Measurements from ENCODE around the gene LMAN2.

LMAN2 gene

DNA sequence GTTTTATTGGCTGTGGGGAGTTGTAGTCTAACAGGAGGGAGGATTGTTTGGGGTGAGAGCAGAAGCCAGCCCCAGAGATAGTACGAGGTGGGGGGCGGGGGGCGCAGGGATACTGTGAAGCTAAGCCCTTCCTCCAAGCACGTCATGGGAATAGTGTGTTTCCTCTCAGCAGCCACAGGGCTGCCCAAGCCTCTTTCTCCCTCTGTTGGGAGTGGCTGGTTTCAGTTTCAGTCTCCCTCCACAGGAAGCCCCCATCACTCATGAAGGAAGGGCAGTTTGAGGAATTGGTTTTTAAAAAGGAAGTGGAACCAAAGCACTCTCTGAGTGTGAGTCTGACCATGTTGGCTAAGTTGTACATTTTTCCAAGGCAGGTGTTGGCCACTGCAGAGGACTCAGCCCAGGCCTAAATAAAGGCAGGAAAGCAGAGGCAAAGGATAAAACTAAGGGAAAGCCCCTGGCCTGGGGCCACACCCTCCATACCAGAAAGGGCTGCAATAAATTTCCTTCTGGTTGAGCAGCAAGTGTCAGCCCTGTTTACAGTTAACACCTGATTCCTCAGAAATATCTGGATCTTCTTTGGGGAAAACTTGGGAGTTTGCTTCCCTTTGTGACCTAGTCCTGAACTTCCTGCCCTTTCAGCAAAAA lies 51.1 kb downstream of the LMAN2 start:
- Histone ChIP-seq H3K27me3 (replicated peaks; ENCODE audit: control insufficient read depth, insufficient read depth, low read length) (no peaks in the 10 kb centered on the region), H3K9me3 (ENCODE audit: control insufficient read depth, low read length) (no peaks in the 10 kb centered on the region), H3K4me1 (ENCODE audit: control insufficient read depth, insufficient read depth, low read length) (peaks cover 34% of the 10 kb centered on the region), H3K4me3 (ENCODE audit: low read length) (no peak overlapping the region), H3K36me3 (ENCODE audit: control insufficient read depth, insufficient read depth, low read length, severe bottlenecking) (peaks cover 16% of the 10 kb centered on the region), H3K9ac (ENCODE audit: low read length) (peak overlapping the region; percentile 1)
- DNase-seq (ENCODE audit: low read depth): peak; percentile 77

DNA sequence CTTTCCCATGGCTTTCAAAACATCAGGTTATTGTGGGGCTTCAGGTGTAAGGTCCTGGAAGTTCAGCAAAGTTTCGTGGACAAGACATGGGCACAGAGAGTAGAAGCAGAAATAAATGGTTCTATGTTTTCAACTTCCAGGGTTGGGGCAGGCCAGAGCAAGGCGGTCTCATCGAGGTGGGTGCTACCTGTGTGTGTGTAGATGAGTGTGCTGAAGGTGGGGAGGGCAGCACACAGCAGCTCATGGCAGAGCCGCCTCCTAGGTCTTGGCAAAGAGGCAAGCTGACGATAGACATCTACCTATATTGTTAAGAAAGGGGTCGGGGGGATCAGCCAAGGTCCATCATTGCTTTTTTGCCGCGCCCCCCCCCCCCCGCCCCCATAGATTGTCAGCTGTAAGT lies 51.8 kb downstream of the LMAN2 start:
- peaks cover 23% of the 10 kb centered on the region for H3K36me3 ChIP-seq (ENCODE audit: control insufficient read depth, insufficient read depth, low read length, severe bottlenecking)
- no peak for DNase-seq (ENCODE audit: low read depth)
- H3K27me3 ChIP-seq (replicated peaks; ENCODE audit: control insufficient read depth, insufficient read depth, low read length): no peaks in the 10 kb centered on the region

DNA sequence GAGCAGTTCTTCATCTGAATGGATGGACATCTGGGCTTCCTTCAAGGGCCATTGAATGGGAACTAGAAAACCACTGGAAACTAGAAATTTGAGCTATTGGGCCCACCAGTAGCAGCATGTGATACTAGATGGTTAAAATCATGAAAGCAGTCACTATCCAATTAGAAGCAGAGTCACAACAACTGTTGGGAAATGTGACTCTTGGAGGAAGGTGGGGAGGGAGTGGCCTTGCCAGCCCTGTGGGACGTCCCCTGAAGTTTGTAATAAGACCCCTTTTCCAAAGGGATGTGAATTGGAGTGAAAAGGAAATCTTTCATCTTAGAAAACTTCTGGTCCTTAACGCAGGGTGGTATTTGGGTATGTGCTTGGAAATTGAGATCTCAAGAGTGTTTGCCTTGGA lies 53.5 kb downstream of the LMAN2 start:
- no peaks in the 10 kb centered on the region for H3K27me3 ChIP-seq (replicated peaks; ENCODE audit: control insufficient read depth, insufficient read depth, low read length)
- DNase-seq (ENCODE audit: low read depth): no peak

More for the DNA sequence above, 51.8 kb downstream of the LMAN2 start:
- peaks cover 28% of the 10 kb centered on the region for H3K4me1 ChIP-seq (ENCODE audit: control insufficient read depth, insufficient read depth, low read length)
- H3K9me3 ChIP-seq (ENCODE audit: control insufficient read depth, low read length): no peaks in the 10 kb centered on the region
- no peak overlapping the region for H3K9ac ChIP-seq (ENCODE audit: low read length)
- no peak overlapping the region for H3K4me3 ChIP-seq (ENCODE audit: low read length)

DNA sequence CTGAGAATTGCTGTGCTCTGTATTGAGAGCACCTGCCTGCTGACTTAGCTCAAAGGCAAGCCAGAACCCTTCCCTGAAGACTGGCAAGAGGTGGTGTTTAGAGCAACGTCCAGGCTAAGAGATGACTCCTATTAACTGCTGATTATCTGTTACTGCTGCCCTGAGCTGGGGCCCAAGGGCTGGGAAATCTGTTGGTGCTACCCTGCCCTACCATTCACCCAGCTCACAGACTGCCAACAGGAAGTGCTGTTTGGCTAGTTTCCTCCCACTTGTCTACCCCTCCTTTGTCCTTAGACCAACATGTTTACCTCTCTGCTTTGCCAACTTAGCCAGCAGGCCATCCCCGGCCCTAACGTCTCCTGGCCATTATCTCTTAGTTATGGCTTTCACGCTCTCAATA lies 54.9 kb downstream of the LMAN2 start:
- no peak overlapping the region for H3K9ac ChIP-seq (ENCODE audit: low read length)
- peaks cover 11% of the 10 kb centered on the region for H3K4me1 ChIP-seq (ENCODE audit: control insufficient read depth, insufficient read depth, low read length)
- H3K4me3 ChIP-seq (ENCODE audit: low read length): no peak overlapping the region
- no peaks in the 10 kb centered on the region for H3K9me3 ChIP-seq (ENCODE audit: control insufficient read depth, low read length)
- H3K36me3 ChIP-seq (ENCODE audit: control insufficient read depth, insufficient read depth, low read length, severe bottlenecking): peaks cover 52% of the 10 kb centered on the region
- H3K27me3 ChIP-seq (replicated peaks; ENCODE audit: control insufficient read depth, insufficient read depth, low read length): no peaks in the 10 kb centered on the region
- no peak for DNase-seq (ENCODE audit: low read depth)

More for the DNA sequence above, 53.5 kb downstream of the LMAN2 start:
- Histone ChIP-seq H3K4me3 (ENCODE audit: low read length) (no peak overlapping the region), H3K4me1 (ENCODE audit: control insufficient read depth, insufficient read depth, low read length) (peaks cover 22% of the 10 kb centered on the region), H3K9me3 (ENCODE audit: control insufficient read depth, low read length) (no peaks in the 10 kb centered on the region), H3K36me3 (ENCODE audit: control insufficient read depth, insufficient read depth, low read length, severe bottlenecking) (peaks cover 39% of the 10 kb centered on the region), H3K9ac (ENCODE audit: low read length) (no peak overlapping the region)

DNA sequence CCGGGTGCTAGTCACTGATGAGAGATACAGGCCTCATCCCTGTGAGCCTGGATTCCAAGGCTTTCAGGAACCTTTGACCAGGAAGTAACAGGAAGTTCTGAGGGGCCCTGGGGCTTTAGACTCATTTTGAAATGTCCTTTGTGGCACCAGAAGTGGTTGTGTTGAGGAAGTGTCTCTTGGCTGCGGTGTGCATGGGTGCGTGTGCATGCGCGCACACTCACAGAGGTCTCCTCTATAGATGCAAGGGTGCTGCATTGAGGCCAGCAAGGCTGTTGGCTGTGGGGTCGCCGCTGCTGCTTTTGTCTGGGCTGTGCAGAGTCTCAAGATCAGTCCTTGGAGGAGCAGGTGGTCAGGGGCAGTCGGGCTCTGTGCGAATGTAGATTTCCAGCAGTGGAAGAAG lies 55.5 kb downstream of the LMAN2 start:
- no peak overlapping the region for H3K4me3 ChIP-seq (ENCODE audit: low read length)
- H3K9ac ChIP-seq (ENCODE audit: low read length): no peak overlapping the region
- peaks cover 11% of the 10 kb centered on the region for H3K4me1 ChIP-seq (ENCODE audit: control insufficient read depth, insufficient read depth, low read length)
- no peak for DNase-seq (ENCODE audit: low read depth)
- H3K27me3 ChIP-seq (replicated peaks; ENCODE audit: control insufficient read depth, insufficient read depth, low read length): no peaks in the 10 kb centered on the region
- no peaks in the 10 kb centered on the region for H3K9me3 ChIP-seq (ENCODE audit: control insufficient read depth, low read length)
- H3K36me3 ChIP-seq (ENCODE audit: control insufficient read depth, insufficient read depth, low read length, severe bottlenecking): peaks cover 47% of the 10 kb centered on the region

DNA sequence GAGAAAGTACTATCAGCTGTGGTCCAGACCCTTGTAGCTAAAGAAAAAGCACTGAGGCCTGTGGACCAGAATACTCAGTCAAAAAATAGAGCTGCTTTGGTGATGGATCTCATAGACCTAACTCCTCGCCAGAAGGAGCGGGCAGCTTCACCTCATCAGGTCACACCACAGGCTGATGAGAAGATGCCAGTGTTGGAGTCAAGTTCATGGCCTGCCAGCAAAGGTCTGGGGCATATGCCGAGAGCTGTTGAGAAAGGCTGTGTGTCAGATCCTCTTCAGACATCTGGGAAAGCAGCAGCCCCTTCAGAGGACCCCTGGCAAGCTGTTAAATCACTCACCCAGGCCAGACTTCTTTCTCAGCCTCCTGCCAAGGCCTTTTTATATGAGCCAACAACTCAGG lies 56.8 kb downstream of the LMAN2 start:
- Histone ChIP-seq H3K9me3 (ENCODE audit: control insufficient read depth, low read length) (no peaks in the 10 kb centered on the region), H3K9ac (ENCODE audit: low read length) (no peak overlapping the region), H3K27me3 (replicated peaks; ENCODE audit: control insufficient read depth, insufficient read depth, low read length) (no peaks in the 10 kb centered on the region), H3K4me1 (ENCODE audit: control insufficient read depth, insufficient read depth, low read length) (peaks cover 6% of the 10 kb centered on the region), H3K4me3 (ENCODE audit: low read length) (no peak overlapping the region), H3K36me3 (ENCODE audit: control insufficient read depth, insufficient read depth, low read length, severe bottlenecking) (peaks cover 46% of the 10 kb centered on the region)
- no peak for DNase-seq (ENCODE audit: low read depth)

DNA sequence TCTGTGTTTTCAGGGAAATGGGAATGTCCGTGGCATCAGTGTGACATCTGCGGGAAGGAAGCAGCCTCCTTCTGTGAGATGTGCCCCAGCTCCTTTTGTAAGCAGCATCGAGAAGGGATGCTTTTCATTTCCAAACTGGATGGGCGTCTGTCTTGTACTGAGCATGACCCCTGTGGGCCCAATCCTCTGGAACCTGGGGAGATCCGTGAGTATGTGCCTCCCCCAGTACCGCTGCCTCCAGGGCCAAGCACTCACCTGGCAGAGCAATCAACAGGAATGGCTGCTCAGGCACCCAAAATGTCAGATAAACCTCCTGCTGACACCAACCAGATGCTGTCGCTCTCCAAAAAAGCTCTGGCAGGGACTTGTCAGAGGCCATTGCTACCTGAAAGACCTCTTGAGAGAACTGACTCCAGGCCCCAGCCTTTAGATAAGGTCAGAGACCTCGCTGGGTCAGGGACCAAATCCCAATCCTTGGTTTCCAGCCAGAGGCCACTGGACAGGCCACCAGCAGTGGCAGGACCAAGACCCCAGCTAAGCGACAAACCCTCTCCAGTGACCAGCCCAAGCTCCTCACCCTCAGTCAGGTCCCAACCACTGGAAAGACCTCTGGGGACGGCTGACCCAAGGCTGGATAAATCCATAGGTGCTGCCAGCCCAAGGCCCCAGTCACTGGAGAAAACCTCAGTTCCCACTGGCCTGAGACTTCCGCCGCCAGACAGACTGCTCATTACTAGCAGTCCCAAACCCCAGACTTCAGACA lies 57.5 kb downstream of the LMAN2 start:
- Histone ChIP-seq H3K9ac (ENCODE audit: low read length) (no peak overlapping the region), H3K9me3 (ENCODE audit: control insufficient read depth, low read length) (no peaks in the 10 kb centered on the region), H3K4me3 (ENCODE audit: low read length) (no peak overlapping the region), H3K4me1 (ENCODE audit: control insufficient read depth, insufficient read depth, low read length) (peaks cover 6% of the 10 kb centered on the region), H3K27me3 (replicated peaks; ENCODE audit: control insufficient read depth, insufficient read depth, low read length) (no peaks in the 10 kb centered on the region), H3K36me3 (ENCODE audit: control insufficient read depth, insufficient read depth, low read length, severe bottlenecking) (peaks cover 48% of the 10 kb centered on the region)
- DNase-seq (ENCODE audit: low read depth): no peak

DNA sequence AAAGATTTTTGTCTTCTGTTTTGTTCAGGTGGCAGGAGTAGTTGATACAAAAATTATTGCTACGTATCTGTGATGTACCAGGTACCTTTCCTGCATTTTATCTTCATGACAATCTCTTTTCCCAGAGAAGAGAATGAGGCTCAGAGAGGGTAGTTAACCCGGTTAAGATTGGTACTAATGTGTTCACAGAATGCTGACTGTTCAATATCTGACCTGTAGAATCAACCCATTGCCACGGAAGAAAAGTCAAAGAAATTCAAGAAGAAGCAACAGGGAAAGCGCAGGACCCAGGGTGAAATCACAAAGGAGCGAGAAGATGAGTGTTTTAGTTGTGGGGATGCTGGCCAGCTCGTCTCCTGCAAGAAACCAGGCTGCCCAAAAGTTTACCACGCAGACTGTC lies 59.7 kb downstream of the LMAN2 start:
- Histone ChIP-seq H3K4me3 (ENCODE audit: low read length) (no peak overlapping the region), H3K27me3 (replicated peaks; ENCODE audit: control insufficient read depth, insufficient read depth, low read length) (no peaks in the 10 kb centered on the region), H3K9ac (ENCODE audit: low read length) (no peak overlapping the region), H3K36me3 (ENCODE audit: control insufficient read depth, insufficient read depth, low read length, severe bottlenecking) (peaks cover 68% of the 10 kb centered on the region), H3K4me1 (ENCODE audit: control insufficient read depth, insufficient read depth, low read length) (no peaks in the 10 kb centered on the region), H3K9me3 (ENCODE audit: control insufficient read depth, low read length) (no peaks in the 10 kb centered on the region)
- DNase-seq (ENCODE audit: low read depth): no peak

DNA sequence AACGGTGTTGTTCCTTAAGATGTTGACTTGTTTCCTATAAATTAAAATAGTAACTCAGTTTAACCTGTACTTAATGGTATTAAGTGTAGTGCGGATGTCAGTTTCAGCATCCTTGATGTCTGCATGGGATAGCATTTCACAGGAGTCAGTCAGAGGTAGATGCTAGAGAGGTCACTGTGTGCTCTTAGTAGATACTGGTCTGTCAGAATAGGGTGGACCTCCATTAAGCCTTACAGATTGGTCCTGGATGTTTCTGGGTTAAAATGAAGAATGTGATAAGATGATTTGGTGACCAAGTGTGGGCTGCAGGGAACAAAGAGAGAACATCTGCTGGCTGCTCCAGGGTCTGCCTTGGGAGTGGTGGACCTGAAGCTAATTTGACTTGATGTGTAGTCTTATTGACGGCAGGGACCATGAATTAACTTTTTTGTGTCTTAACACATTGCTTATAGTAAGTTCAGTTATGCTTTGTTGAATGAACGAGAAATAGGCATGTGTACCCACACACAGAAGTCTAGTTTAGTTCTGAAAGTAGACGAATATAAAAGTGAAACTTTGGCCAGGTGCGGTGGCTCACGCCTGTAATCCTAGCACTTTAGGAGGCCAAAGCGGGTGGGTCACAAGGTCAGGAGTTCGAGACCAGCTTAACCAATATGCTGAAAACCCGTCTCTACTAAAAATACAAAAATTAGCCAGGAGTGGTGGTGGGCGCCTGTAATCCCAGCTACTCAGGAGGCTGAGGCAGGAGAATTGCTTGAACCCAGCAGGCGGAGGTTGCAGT lies 60.5 kb downstream of the LMAN2 start:
- Histone ChIP-seq H3K4me3 (ENCODE audit: low read length) (no peak overlapping the region), H3K9me3 (ENCODE audit: control insufficient read depth, low read length) (no peaks in the 10 kb centered on the region), H3K4me1 (ENCODE audit: control insufficient read depth, insufficient read depth, low read length) (no peaks in the 10 kb centered on the region), H3K9ac (ENCODE audit: low read length) (no peak overlapping the region), H3K27me3 (replicated peaks; ENCODE audit: control insufficient read depth, insufficient read depth, low read length) (no peaks in the 10 kb centered on the region), H3K36me3 (ENCODE audit: control insufficient read depth, insufficient read depth, low read length, severe bottlenecking) (peaks cover 73% of the 10 kb centered on the region)
- no peak for DNase-seq (ENCODE audit: low read depth)

DNA sequence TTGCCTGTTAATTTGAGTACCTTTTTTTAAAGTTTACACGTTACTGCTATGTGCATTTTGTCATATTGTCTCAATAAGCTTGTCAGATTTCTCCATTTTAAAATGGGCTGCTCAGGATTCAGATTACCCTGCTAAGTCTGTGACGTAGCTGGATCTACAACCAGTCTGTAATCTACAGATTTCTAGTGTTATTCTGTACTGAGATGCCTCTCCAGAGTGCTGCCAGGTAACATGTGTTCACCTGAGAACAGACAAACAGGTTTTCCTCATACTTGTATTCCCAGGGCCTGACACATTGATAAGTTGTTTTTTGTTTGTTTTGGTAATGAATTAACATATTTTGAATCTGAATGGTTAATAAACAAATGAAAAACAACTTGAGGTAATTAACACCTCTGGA lies 63.3 kb downstream of the LMAN2 start:
- H3K9ac ChIP-seq (ENCODE audit: low read length): no peak overlapping the region
- H3K4me1 ChIP-seq (ENCODE audit: control insufficient read depth, insufficient read depth, low read length): no peaks in the 10 kb centered on the region
- H3K4me3 ChIP-seq (ENCODE audit: low read length): no peak overlapping the region
- H3K36me3 ChIP-seq (ENCODE audit: control insufficient read depth, insufficient read depth, low read length, severe bottlenecking): peaks cover 67% of the 10 kb centered on the region
- H3K27me3 ChIP-seq (replicated peaks; ENCODE audit: control insufficient read depth, insufficient read depth, low read length): no peaks in the 10 kb centered on the region
- H3K9me3 ChIP-seq (ENCODE audit: control insufficient read depth, low read length): no peaks in the 10 kb centered on the region
- DNase-seq (ENCODE audit: low read depth): no peak

All from adipocyte (in vitro differentiated cells).